Fibroblast of villous mesenchyme (primary cell): ENCODE measurements around the gene SPOCD1. TPM values are rescaled to one million over a fixed set of nuclear protein-coding genes. Genes with fewer than 3 reads are reported as not detected.

Source experiments
- DNase-seq: peaks from one replicate; pipeline ENCODE4 v3.0.0-alpha.2; 2010; ENCODE audit warnings: low read depth
- H3K4me3 ChIP-seq: 2 replicates; pipeline ENCODE4 v1.5.1; 2011; ENCODE audit warnings: low read depth, mild to moderate bottlenecking, low read length
- small RNA-seq: library from RNA; depleted of rRNA; stranded (forward); fragments of <200 nt; gene quantifications from one replicate; pipeline ENCODE3, GENCODE V24; 2012
- total RNA-seq: library from RNA; depleted of rRNA; stranded (reverse); fragments of >200 nt; gene quantifications from 2 replicates; pipeline ENCODE4 v1.2.3, GENCODE V29; 2012
- TF ChIP-seq, protein P1 (sequence below): IDR thresholded peaks from 2 replicates; pipeline ENCODE4 v1.5.1; 2012; ENCODE audit warnings: low read depth, mild to moderate bottlenecking, low read length; ENCODE audit not compliant: insufficient read depth

Gene SPOCD1
- total RNA-seq, 1 donor, result 62.2 TPM

DNA sequence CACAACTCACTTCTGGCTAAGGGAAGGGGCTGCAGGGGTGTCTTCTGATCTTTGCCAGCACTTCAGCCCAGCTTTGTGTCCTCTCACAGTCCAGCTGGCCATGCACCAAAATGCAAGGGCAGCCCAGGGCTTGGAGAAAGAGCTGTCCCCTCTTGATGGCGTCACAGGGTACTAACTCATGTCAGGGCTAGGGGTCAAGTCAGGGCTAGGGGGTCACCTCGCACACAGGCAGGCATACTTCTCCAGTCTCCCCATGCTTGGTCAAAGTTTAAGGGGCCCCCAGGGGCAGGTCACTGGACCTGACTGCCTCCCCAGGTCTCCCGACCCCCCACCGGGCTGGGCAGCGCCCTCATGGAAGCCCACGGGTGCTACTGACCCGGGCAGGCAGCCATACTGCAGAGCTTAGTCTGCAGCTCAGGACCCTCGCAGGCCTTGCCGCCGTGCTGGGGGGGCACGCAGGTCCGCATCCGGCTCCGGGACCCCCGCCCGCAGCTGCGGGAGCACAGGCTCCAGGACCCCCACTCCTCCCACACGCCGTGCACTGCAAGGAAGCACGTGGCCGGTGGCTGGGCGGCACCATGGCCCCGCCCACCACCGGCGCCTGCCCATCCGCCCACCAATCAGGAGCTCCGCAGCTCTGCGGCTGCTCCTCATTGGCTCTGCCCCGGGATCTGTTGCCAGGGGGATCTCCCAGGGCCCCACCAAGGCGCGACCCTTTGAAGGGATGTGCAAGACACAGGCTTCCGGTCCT is 73.2 kb downstream of the SPOCD1 start:
- TF ChIP-seq, protein P1, sequence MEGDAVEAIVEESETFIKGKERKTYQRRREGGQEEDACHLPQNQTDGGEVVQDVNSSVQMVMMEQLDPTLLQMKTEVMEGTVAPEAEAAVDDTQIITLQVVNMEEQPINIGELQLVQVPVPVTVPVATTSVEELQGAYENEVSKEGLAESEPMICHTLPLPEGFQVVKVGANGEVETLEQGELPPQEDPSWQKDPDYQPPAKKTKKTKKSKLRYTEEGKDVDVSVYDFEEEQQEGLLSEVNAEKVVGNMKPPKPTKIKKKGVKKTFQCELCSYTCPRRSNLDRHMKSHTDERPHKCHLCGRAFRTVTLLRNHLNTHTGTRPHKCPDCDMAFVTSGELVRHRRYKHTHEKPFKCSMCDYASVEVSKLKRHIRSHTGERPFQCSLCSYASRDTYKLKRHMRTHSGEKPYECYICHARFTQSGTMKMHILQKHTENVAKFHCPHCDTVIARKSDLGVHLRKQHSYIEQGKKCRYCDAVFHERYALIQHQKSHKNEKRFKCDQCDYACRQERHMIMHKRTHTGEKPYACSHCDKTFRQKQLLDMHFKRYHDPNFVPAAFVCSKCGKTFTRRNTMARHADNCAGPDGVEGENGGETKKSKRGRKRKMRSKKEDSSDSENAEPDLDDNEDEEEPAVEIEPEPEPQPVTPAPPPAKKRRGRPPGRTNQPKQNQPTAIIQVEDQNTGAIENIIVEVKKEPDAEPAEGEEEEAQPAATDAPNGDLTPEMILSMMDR, result no peak
- H3K4me3 ChIP-seq, result no peak overlapping the region
- DNase-seq, result no peak

Small RNA genes lying within 50 kb of the gene (small RNA-seq; reads per million reads assigned to genes)
- not detected for gene MIR4254

Other genes starting within 250 kb of the SPOCD1 start
- 60.5 and 87.6 TPM in 2 replicates for gene TINAGL1, start 239.5 kb downstream of the SPOCD1 start, total RNA-seq
- under 0.01 TPM in 2 replicates for gene HCRTR1, start 198.3 kb downstream of the SPOCD1 start, total RNA-seq
- gene PEF1, start 171.1 kb downstream of the SPOCD1 start, total RNA-seq, result 78.3 and 99.7 TPM in 2 replicates
- gene COL16A1, start 112.0 kb downstream of the SPOCD1 start, total RNA-seq, result 86.4 and 156 TPM in 2 replicates
- 11.3 and 14.2 TPM in 2 replicates for gene ADGRB2, start 51.7 kb downstream of the SPOCD1 start, total RNA-seq
- 388 and 503 TPM in 2 replicates for gene PTP4A2, start 122.3 kb upstream of the SPOCD1 start, total RNA-seq
- gene KHDRBS1, start 197.8 kb upstream of the SPOCD1 start, total RNA-seq, result 50.3 and 51.0 TPM in 2 replicates